Stimulated activated naive CD4-positive, alpha-beta T cell treated with Interleukin-2 at 50 U/mL for 16 hours (primary cell): ENCODE results near the gene CXCL3.

Source experiments
- DNase-seq: peaks from one replicate; lab custom pipeline; 2025; lab: John Stamatoyannopoulos, UW

Gene CXCL3

DNA sequence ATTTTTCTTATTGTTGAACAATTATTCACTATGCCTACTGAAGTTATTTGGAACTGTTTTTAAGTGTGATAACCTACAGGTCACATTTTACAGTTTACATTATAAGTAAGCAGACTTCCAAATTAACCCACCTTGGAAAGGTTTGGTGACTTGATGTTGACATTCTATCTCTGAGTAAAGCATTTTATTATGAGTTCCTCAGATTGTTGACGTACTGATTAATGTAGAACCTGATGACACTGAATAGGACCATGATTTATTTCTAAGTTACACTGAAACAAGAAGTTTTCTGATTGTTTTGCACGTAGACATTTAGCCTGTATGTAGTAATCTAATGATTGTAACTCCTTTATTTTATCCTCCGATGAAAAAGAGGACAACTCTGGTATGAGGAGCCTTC is 17.0 kb upstream of the CXCL3 start:
- DNase-seq, result no peak

GRCh38 chr4:74055096-74055495 is 16.6 kb upstream of the CXCL3 start:
- DNase-seq, result no peak

DNA sequence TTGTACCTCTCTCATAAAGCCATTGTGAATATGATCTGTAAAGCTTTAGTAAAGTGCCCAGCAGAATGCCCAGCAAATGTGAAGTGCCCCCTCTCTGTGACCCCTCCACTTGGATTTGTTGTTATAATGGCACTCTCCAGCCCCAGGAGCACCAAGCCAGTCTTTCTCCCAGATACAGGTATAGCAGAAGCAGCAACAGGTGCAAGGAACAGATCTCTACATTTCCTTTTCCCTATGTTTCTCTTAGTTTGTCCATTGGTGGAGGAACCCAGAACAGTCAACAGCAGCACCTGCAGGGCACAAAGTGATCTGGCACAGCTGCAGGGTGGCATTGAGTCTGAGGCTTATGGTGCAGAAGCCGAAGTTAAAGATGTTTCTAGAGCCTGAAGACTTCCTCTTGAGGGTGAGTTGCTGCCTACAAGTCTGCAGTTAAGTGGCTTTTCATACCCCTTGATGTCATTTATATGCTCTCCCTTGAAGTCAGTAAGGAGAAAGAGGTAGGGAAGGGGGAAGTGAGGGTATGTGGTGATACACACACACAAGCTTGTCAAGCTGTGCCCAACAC is 16.1 kb upstream of the CXCL3 start:
- DNase-seq, result no peak

DNA sequence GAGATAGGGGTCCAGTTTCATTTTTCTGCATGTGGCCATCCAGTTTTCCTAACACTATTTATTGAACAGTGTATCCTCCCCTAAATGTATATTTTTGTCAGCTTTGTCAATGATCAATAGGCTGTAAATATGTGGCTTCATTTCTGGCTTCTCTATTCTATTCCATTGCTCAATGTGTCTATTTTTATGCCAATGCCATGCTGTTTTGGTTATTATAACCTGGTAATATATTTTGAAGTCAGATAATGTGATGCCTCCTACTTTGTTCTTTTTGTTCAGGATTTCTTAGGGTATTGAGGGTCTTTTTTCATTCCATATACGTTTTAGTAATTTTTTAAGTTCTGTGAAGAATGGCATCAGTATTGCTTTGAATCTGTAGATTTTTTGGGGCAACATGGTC is 8.7 kb upstream of the CXCL3 start:
- no peak for DNase-seq

- DNase-seq, result no peak
Observed at GRCh38 chr4:74045772-74046171, 7.3 kb upstream of the CXCL3 start.

GRCh38 chr4:74045247-74045646 is 6.8 kb upstream of the CXCL3 start:
- no peak for DNase-seq

GRCh38 chr4:74044677-74045076 is 6.2 kb upstream of the CXCL3 start:
- DNase-seq, result no peak

DNA sequence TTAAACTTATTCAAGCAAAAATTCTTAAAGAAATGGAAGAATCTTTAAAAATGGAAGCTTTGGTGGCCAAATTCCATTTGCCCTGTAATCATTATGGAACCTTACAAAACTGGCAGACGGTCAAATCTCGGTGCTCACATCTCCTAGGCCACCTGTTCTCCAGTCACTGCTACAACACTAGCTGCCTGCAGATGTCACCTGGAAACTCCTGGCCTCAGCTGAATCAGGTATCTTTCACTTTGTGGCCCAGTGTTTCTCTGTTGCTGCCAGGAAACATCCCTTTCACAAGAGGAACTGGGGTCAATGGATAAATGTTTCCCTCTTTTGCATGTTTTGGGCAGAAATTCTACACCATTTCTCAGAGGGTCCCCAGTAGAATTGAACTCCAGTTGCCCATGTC is 4.2 kb upstream of the CXCL3 start:
- DNase-seq, result no peak

- no peak for DNase-seq
Observed at GRCh38 chr4:74041418-74041817, 2.9 kb upstream of the CXCL3 start.

DNA sequence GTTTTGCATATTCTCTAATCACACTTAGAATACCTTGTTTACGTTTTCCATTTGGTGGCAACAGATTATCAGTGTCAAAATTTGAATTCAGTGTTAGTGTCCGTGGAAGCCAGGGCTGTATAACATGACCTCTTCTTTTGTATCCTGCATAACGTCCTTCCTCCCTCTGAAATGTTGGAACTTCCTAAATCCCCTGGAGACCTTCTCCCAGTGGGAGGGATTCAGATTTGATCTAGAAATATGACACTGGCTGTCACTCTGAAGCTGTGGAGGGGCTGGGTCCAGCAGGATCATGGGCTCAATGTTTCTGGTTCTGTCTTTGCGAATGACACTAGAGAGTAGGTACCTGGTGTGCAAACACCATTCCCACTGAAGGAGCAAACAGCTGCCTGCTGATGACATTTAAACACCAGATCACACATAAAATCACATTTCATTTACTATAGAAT is 850 bp upstream of the CXCL3 start:
- DNase-seq, result no peak

GRCh38 chr4:74038086-74038424 is 434 bp downstream of the CXCL3 start:
- no peak for DNase-seq

DNA sequence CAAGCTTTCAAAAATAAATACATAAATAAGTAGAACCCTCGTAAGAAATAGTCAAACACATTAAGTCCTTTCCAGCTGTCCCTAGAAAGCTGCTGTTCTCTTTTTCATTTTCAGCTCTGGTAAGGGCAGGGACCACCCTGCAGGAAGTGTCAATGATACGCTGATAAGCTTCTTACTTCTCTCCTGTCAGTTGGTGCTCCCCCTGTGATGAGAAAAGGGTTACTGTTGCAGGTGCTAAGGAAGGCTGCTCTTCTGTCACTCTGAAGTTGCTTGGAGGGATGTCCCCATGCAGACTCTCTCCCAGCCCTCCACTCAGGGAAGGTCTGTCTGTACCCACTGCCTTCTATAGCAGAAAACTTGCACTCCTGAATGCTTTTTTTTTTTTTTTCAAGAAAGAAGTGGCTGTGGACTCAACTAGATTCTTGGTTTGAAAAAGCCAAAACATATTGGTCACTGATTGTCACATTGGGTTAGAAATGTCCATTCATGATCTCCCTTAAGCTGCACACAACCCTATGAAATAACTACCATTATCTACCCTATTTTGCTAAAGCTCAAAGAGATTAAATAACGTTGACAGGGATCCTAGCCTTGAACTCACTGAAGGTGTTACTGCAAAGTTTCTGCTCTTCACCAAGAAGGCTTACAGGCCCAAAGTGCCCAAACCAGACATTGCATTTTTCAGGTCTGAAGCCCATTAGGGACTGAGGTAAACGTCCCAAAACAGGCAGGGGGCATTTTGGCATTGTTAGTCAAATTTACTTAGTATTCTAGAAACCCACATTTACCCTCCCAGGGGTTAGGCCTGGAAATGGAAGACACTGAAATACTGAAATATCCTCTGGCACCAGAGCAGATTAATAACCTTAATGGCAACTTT is 1.2 kb downstream of the CXCL3 start:
- no peak for DNase-seq

GRCh38 chr4:74033739-74034138 is 4.8 kb downstream of the CXCL3 start:
- no peak for DNase-seq

- no peak for DNase-seq
Observed at GRCh38 chr4:74032064-74032463, 6.4 kb downstream of the CXCL3 start.

- DNase-seq, result no peak
Observed at GRCh38 chr4:74031576-74031975, 6.9 kb downstream of the CXCL3 start.

- no peak for DNase-seq
Observed at GRCh38 chr4:74030285-74030684, 8.2 kb downstream of the CXCL3 start.

GRCh38 chr4:74028504-74028903 is 10.0 kb downstream of the CXCL3 start:
- DNase-seq, result no peak

- DNase-seq, result no peak
Observed at GRCh38 chr4:74023709-74024108, 14.8 kb downstream of the CXCL3 start.

DNA sequence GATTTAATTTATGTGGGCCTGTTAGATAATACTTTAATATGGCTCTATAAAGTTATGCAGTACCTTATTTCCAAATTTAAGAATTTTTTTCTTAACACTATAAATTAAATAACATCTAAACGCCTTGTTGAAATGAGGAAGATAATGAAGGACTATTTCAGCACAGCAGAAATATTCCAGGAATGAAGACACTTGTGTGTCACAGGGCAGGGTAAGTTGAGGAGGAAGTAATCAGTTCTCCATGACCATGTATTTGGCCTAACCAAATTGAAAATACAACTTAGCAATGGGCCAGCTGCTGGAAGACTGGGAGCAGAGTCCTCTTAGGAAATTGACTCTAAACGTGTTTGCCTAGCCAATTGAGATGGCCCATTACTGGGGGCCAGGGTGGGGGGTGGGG is 16.9 kb downstream of the CXCL3 start:
- no peak for DNase-seq

DNA sequence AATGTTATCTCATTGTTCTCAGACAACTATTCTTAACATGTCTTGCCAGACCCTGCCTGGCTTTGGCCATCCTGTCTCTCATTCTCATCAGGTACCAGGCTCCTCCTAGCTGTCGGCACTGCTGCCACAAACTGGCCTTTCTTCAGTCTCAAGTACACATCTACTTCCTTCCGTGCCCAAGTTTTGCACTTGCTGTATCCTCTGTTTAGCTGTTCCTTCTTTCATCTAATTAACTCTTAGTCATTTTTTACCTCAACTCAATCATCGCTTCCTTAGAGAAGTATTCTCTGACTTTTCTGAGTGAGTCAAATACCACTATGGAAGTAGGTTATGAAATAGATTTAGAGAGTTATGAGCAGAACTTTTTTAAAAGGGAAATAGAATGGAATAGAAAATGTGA is 19.7 kb downstream of the CXCL3 start:
- no peak for DNase-seq

GRCh38 chr4:74018116-74018515 is 20.4 kb downstream of the CXCL3 start:
- DNase-seq, result no peak

GRCh38 chr4:74016068-74016467 is 22.4 kb downstream of the CXCL3 start:
- no peak for DNase-seq

DNA sequence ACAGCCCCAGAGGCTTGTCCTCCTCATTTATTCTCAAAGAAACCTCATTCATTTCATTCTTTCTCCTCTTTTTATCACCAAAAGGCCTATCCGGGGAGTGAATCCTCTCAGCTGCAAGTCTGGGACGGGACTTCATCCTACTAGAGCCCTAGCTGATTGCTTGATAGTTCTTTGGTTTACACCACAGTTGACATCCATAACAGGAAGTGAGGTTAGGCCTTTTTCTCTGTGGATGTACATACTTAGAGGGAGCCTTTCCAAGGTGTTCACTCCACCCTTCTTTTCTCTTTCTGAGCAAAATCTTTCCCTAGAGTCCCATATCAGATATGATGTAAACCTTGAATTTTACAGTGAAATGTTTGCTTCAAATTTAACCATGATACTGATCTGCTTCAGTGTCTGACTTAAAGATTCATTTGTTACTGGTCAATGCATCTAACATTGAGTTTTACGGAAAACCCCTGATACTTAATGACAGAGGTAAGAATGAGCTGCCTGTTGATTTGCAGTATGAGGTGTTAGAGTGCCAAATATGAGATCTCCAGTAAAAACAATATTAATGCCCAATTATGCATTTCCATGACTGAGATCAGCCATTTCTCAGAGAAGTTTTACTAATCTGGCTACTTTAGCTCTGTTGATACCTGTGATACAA is 23.2 kb downstream of the CXCL3 start:
- no peak for DNase-seq
